Caki2 (cell line): ENCODE data around the gene KIAA0513. TPM values are rescaled to one million over a fixed set of nuclear protein-coding genes. Genes with fewer than 3 reads are reported as not detected.
A peak's percentile ranks its signal among the peaks of the same experiment; 100 is the strongest.

Source experiments
- DNase-seq: peaks from one replicate; pipeline ENCODE4 v3.0.0-alpha.2; 2015; ENCODE audit warnings: low read depth
- in situ Hi-C: cut with HindIII; loops from 2 replicates; pipeline ENCODE4 v1.10.0; 2016; ENCODE audit warnings: low sequenced_read_pairs, low pct_unique_long_range_greater_than_20kb, mixed read lengths
- total RNA-seq: library from RNA; depleted of rRNA; stranded (reverse); fragments of >200 nt; shearing (Covaris generic); gene quantifications from 2 replicates; pipeline ENCODE4 v1.2.3, GENCODE V29; 2014; ENCODE audit warnings: low replicate concordance

The KIAA0513 gene
- total RNA-seq, 1 experiment from 2014 or later, result 1.7 TPM

GRCh38 chr16:85057948-85058347, 30.4 kb downstream of the KIAA0513 start:
- in situ Hi-C loops, result no loop called here
- DNase-seq, result no peak

- in situ Hi-C loops, result no loop called here
- DNase-seq, result no peak
Measured at GRCh38 chr16:85058909-85059308, 31.3 kb downstream of the KIAA0513 start.

DNA sequence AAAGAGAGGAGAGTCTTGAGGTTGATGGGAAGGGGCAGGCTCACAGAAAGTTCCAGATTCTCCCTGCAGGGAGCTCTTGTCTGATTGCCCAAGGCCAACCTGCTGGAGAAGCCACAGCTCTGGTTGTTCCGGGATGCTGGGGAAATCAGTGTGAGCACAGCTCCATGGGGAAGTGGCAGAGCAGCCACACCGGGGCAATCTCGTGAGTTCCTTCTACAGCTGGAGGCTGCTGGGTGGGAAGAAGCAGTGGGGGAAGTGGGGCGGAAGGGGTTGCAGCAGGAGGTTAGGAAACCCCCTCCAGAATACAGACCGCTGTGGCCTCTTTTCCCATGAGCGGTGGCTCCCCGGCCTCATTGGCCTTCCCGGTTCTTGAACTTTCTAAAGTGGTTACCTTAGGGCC, 34.0 kb downstream of the KIAA0513 start:
- in situ Hi-C loops, result no loop called here
- no peak for DNase-seq

DNA sequence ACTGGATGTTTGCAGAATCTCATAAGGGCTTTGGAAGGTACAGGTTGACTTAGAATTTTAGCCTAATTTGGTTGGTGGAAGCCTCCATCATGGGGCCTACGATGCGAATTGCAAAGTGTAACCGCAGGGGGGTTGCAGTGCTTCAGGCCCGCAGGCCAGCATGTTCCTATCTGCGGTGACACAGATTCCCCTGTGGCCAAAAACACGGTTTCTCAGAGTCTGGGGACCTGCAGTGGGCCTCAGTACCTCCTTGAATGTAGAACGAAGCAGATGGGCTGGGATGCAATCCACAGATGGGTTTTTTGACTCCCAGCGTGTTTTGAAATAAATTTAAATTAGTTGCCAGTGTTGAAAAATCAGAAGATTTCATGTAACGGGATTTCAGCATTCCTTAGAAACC, 34.7 kb downstream of the KIAA0513 start:
- DNase-seq, result no peak
- in situ Hi-C loops, result no loop called here

- in situ Hi-C loops, result no loop called here
- DNase-seq, result no peak
Measured at GRCh38 chr16:85062845-85063244, 35.2 kb downstream of the KIAA0513 start.

DNA sequence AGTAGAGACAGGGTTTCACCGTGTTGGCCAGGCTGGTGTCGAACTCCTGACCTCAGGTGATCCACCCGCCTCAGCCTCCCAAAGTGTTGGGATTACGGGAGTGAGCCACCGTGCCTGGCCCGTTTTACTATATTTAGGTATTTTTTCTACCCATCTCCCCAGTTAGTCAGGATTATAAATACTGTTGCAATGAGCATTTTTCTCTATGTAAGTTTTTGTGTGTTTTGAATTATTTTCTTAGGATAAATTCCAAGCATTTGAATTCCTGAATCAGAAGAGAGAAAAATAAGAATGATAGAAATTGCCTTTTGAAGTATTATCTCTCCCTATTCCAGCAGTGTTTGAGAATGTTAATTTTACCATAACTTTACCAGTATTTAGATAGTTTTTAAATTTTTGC, 36.6 kb downstream of the KIAA0513 start:
- DNase-seq, result no peak
- in situ Hi-C loops, result no loop called here

DNA sequence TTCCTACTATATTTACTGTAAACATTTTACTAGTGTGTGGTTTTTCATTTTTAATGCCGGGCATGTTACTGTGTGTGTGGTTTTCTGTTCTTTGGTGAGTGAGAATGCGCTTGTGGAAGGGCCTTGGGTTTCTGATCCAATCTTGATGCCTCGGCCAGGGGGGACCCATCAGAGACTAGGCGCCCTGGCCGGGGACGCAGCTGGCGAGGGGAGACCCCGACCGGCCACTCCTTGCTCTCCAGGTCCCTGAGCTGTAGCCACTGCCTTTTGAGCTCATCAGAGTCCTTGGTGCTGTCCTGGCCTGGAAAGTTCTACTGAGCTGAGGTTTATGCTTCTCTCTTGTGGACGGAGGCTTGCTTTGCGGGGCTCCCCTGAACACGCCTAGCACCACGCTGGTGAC, 37.5 kb downstream of the KIAA0513 start:
- no peak for DNase-seq
- in situ Hi-C loops, result no loop called here

- no peak for DNase-seq
- in situ Hi-C loops, result no loop called here
Measured at GRCh38 chr16:85066346-85066885, 38.8 kb downstream of the KIAA0513 start.

DNA sequence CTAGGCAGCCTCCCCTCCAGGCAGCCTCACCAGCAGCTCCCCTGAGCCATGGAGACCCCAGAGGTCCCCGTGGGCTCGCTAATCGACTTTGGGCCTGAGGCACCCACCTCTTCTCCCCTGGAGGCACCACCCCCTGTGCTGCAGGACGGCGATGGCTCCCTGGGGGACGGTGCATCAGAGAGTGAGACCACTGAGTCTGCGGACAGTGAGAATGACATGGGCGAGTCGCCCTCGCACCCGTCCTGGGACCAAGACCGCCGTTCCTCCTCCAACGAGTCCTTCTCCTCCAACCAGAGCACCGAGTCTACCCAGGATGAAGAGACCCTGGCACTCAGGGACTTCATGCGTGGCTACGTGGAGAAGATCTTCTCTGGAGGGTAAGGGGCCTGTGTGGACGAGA, 39.4 kb downstream of the KIAA0513 start:
- DNase-seq, result no peak
- in situ Hi-C loops, result no loop called here

GRCh38 chr16:85067426-85067825, 39.8 kb downstream of the KIAA0513 start:
- in situ Hi-C loops, result no loop called here
- DNase-seq, result peak; percentile 29

- no peak for DNase-seq
- in situ Hi-C loops, result no loop called here
Measured at GRCh38 chr16:85068746-85069145, 41.2 kb downstream of the KIAA0513 start.

- DNase-seq, result no peak
- in situ Hi-C loops, result no loop called here
Measured at GRCh38 chr16:85069171-85069570, 41.6 kb downstream of the KIAA0513 start.

GRCh38 chr16:85072076-85072860, 44.7 kb downstream of the KIAA0513 start:
- in situ Hi-C loops, result no loop called here
- DNase-seq, result no peak

DNA sequence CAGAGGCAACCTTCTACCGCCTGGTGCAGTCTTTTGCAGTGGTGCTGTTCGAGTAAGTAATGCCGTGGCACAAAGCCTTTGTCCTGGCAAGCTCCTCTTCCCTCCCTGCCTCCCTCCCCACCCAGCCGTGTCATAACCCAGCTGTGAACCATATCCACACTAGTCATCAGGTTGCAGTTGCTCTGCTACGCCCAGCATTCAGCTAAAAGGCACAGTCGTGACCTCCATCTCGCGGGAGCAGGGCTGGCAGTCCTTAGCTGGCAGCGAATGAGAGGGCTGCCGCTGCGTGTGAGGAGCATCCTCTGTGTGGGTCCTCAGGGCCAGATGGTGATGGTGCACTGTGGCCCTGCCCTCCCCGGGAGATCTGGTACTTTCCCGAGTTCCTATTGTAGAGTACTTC, 45.4 kb downstream of the KIAA0513 start:
- in situ Hi-C loops, result no loop called here
- peak; percentile 26 for DNase-seq

- in situ Hi-C loops, result no loop called here
- DNase-seq, result no peak
Measured at GRCh38 chr16:85074225-85074914, 46.8 kb downstream of the KIAA0513 start.

GRCh38 chr16:85075236-85075924, 47.8 kb downstream of the KIAA0513 start:
- in situ Hi-C loops, result no loop called here
- no peak for DNase-seq

DNA sequence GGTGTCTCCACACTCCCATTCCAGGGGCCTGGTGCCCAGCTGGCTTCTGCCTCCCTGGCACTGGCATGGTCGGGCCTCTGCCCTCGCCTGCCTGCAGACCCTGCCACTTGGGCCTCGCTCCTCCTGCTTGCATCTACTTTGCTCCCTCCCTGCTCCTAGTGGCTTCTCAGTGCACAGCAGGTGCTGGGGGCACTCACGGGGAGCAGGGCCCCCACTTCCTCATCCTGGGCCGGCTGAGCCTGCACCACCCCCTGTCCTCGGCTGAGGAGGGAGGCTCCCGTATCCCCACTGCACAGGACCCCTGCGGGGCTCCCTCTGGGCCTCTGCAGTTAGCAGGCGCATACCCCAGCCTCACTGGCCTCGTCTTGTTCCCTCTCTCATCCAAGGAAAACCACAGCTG, 49.4 kb downstream of the KIAA0513 start:
- DNase-seq, result no peak
- in situ Hi-C loops, result no loop called here

DNA sequence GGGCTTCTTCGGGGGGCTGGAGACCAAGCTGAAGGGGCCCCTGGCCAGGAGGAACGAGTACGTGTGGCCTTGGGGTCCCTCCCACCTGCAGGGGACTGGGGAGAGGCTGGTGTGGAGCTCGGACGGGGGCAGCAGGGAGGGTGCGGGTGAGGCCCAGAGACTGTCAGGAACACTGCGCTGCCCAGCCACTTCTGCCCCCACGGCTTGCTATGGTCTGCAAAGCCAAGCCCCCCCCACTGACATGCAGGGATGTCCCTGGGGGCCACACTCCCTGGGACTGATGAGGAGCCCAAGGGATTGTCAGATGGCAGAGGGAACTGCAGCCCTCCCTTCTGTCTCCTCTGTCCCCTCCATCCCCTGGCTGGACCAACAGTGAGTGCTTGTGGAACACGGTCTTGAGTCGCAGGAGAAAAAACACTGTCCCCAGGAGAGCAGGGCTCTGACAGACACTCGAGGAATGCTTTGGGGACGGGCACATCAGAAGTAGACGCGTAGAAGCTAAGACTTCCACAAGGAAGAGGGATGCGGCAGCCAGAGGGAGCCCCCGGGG, 50.1 kb downstream of the KIAA0513 start:
- DNase-seq, result no peak
- in situ Hi-C loops, result no loop called here

- no peak for DNase-seq
- in situ Hi-C loops, result no loop called here
Measured at GRCh38 chr16:85078226-85078625, 50.6 kb downstream of the KIAA0513 start.
